ENCODE results near the gene FAM240A. TPM values are rescaled to one million over a fixed set of nuclear protein-coding genes. Genes with fewer than 3 reads are reported as not detected.

FAM240A gene
- under 1 TPM in 1 of 4 donors, not detected in 3; 0.50 TPM for total RNA-seq

DNA sequence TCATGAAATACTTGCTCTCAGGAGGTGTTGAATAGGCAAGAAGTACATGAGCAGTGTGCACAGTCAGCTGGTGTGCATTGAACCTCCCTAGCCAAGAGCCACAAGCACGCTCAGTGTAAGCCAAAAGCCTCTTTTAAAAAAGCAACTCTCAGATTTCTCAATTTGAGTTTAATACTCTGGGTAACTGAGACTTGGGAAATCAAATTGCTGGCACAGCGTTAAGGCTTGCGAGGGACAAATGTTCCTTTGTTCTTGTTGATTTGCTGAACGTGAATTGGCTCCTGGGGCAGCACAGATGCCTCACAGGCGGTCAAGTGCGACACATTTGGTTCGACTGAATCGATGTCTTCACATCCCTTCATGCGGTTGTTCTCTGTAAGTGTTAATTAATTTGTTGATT, at the start of gene FAM240A:
TSS of gene FAM240A (plus strand) at position 202 of the 400 bp plus-strand sequence. CDS start at position 361, 159 bp downstream.
- Histone ChIP-seq H3K27me3 (peaks cover 0 to 17% (median 0%) of the 10 kb centered on the region in 4 donors), H3K27ac (no peak within 1 kb of the TSS), H3K4me1 (peaks cover 0 to 18% (median 3%) of the 10 kb centered on the region in 3 donors), H3K4me3 (no peak within 1 kb of the TSS), H3K9me3 (no peaks in the 10 kb centered on the region), H3K36me3 (no peaks in the 10 kb centered on the region)
- TF ChIP-seq, protein P1, sequence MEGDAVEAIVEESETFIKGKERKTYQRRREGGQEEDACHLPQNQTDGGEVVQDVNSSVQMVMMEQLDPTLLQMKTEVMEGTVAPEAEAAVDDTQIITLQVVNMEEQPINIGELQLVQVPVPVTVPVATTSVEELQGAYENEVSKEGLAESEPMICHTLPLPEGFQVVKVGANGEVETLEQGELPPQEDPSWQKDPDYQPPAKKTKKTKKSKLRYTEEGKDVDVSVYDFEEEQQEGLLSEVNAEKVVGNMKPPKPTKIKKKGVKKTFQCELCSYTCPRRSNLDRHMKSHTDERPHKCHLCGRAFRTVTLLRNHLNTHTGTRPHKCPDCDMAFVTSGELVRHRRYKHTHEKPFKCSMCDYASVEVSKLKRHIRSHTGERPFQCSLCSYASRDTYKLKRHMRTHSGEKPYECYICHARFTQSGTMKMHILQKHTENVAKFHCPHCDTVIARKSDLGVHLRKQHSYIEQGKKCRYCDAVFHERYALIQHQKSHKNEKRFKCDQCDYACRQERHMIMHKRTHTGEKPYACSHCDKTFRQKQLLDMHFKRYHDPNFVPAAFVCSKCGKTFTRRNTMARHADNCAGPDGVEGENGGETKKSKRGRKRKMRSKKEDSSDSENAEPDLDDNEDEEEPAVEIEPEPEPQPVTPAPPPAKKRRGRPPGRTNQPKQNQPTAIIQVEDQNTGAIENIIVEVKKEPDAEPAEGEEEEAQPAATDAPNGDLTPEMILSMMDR (IDR thresholded peaks at IDR 0.05) = no peak
- TF ChIP-seq POLR2A (IDR thresholded peaks at IDR 0.05) = no peak
- 48 to 60% methylated on average over 5 to 9 of the region's 9 CpGs for WGBS, 2 donors
- intact Hi-C loops (cut with DNase I) = no loop called here
- DNase-seq = no peak

DNA sequence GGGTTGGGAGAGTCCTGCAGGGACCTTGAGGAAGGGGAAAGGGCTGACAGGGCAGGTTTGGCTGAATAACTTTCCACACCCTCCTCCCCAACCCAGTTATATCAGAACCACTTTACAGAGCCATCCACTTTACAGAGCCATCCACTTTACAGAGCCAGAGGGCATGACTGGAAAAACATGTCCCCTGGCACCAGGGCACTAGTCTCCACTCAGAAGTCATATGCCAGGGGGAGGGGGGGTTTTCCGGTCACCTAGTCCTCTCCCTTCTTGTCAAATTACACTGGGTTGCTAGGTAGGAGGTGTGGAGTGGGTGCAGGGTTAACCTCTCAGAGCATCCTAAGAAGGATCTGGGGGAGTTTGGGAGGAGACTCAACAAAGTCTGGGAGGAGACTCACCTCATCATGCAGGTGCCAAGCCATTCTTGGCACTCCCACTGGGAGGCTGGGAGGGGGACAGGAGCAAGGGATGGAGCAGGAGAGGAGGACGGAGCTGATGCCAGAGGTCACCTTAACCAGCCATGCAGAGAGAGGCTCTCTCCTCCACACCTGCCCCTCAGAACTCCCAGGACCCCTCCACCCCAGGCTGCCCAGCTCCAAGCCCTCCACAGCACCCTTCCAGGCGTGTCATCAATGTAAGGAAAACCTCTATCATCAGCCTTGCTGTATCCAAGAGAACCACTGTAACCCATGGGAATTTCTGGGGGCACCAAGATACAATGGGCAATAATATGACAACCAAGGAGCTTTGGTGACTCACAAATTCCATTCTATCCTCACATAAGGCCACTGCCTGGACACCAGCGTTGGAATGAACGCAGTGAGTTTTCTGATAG, 47.9 kb upstream of the FAM240A start:
- Histone ChIP-seq H3K4me3 (no peak overlapping the region), H3K36me3 (no peaks in the 10 kb centered on the region), H3K9me3 (no peaks in the 10 kb centered on the region), H3K4me1 (peaks cover 12 to 15% (median 13%) of the 10 kb centered on the region in 3 donors), H3K27ac (no peak overlapping the region), H3K27me3 (peaks cover 0 to 27% (median 0%) of the 10 kb centered on the region in 4 donors)
- WGBS, 2 donors = 88 to 91% methylated on average over 3 to 4 of the region's 5 CpGs
- intact Hi-C loops (cut with DNase I) = no loop called here
- no peak for DNase-seq
- TF ChIP-seq POLR2A (IDR thresholded peaks at IDR 0.05) = no peak
- TF ChIP-seq, protein P1 (IDR thresholded peaks at IDR 0.05) = no peak

DNA sequence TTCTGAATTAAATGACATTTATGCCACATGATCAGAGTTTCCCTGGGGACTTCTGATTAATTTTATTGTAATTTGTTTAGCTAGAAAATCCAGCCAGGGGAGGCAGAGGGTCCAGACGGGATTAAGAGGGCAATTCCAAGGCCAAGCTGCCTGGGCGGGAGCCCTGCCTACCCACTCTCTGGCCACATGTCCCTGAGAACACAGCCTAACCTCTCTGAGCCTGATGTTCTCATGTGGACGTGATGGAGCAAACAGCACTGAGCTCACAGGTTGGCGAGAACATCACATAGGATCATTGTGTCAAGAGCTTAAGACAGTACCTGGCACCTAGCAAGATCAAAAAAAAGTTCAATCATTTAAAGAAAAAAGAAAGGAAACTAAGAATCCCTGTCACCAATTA, 47.2 kb upstream of the FAM240A start:
- no peaks in the 10 kb centered on the region for H3K36me3 ChIP-seq
- 54 to 61% methylated on average over 3 to 4 of the region's 4 CpGs for WGBS, 2 donors
- no peak overlapping the region for H3K27ac ChIP-seq
- TF ChIP-seq POLR2A (IDR thresholded peaks at IDR 0.05) = no peak
- no peak for DNase-seq
- no peaks in the 10 kb centered on the region for H3K9me3 ChIP-seq
- peaks cover 0 to 27% (median 0%) of the 10 kb centered on the region in 4 donors for H3K27me3 ChIP-seq
- intact Hi-C loops (cut with DNase I) = no loop called here
- peak overlapping the region in 1 of 4 donors; percentile 61 for H3K4me3 ChIP-seq
- peaks cover 12 to 15% (median 13%) of the 10 kb centered on the region in 3 donors for H3K4me1 ChIP-seq

DNA sequence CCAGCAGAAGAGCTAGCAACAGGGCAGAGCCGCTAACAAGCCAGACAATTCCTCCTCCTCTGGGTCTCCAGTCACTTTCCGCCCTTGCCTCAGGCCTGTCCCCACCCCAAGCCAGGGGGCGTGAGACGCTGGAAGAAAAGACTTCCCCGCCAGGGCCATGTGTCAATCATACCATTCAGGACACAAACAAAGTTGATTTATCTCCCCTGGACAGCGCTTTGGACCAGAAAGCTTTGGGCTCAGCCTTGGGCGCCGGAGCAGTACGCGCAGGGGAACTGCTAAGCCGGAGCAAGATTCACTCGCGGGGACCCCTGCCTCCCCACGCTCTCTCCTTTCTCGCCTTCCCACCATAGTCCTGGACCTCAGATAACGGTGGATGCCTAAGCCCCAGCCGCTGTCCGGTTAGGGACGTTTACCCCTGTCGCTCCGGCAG, 46.7 kb upstream of the FAM240A start:
- intact Hi-C loops (cut with DNase I) = no loop called here
- Histone ChIP-seq H3K27me3 (peaks cover 0 to 27% (median 0%) of the 10 kb centered on the region in 4 donors), H3K4me3 (peak overlapping the region; percentile 20 to 72 (median 54)), H3K4me1 (peaks cover 12 to 15% (median 13%) of the 10 kb centered on the region in 3 donors), H3K9me3 (no peaks in the 10 kb centered on the region), H3K36me3 (no peaks in the 10 kb centered on the region), H3K27ac (peak overlapping the region in 3 of 4 donors; percentile 51 to 64 (median 52))
- 0 to 13% methylated on average over 2 to 3 of the region's 21 CpGs for WGBS, 2 donors
- no peak for DNase-seq
- no peak for TF ChIP-seq POLR2A (IDR thresholded peaks at IDR 0.05)
- TF ChIP-seq, protein P1 (IDR thresholded peaks at IDR 0.05) = no peak

DNA sequence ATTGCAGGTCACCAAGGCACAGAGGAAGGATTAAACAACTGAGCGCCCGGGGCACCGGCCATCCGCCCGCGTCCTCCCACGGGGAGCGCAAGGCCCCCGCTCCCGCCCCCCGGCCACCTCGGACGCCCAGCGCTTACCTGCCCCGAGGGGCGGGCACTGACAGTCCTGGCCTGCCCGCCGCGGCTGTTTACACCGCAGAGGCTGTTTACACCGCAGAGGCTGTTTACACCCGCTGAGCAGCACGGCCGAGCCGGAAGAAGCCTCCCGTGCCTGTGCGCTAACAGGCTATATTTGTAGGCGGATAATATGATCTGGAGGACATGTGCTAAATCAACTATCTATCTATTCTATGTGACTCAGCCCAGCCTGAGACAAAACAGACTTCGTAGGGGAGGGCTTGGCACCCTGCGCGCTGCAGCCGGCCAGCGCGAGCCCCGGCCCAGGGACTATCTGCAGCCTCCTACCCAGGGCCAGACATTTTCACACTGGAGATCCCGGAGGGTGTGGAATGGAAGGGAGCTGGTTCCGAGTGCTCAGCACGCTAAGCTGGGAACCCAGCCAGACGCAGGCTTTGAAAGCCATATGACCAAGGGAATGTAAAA, 46.2 kb upstream of the FAM240A start, which contains the start of gene LRRC2:
TSS of gene LRRC2 (minus strand) at position 263 of the 602 bp plus-strand sequence. CDS start 14,711 bp downstream, outside the sequence.
- DNase-seq = no peak
- Histone ChIP-seq H3K36me3 (no peaks in the 10 kb centered on the region), H3K4me1 (peaks cover 12 to 15% (median 13%) of the 10 kb centered on the region in 3 donors), H3K27me3 (peaks cover 0 to 27% (median 0%) of the 10 kb centered on the region in 4 donors), H3K4me3 (peak within 1 kb of the TSS; percentile 20 to 72 (median 54)), H3K9me3 (no peaks in the 10 kb centered on the region), H3K27ac (peak within 1 kb of the TSS in 3 of 4 donors; percentile 51 to 64 (median 52))
- intact Hi-C loops (cut with DNase I) = no loop called here
- WGBS, 2 donors = 0 to 8% methylated on average over 15 to 18 of the region's 39 CpGs
- TF ChIP-seq POLR2A (IDR thresholded peaks at IDR 0.05) = peak in 1 of 4 donors; percentile 18
- TF ChIP-seq, protein P1 (IDR thresholded peaks at IDR 0.05) = no peak
